Upper lobe of left lung (tissue), 6 donors: ENCODE results near the gene TNFAIP2. TPM values are rescaled to one million over a fixed set of nuclear protein-coding genes. Genes with fewer than 3 reads are reported as not detected.

Experiments
- ATAC-seq, 2 donors: fragments of 200-7000 bp; cut with Tn5 transposase; one replicate each; pipeline ENCODE4 v1.9.1; 2022; ENCODE audit warnings: mild to moderate bottlenecking in 2 of 2, moderate library complexity in 2 of 2; ENCODE audit not compliant: low FRiP score in 2 of 2
- DNase-seq, 2 donors: peaks; one replicate each; pipeline ENCODE4 v3.0.0-alpha.2; 2019 to 2020
- H3K27ac ChIP-seq, 4 donors: fragments of 200-600 bp; sonication (generic); one replicate each; pipeline ENCODE4 v1.5.1; 2016 to 2019
- H3K27me3 ChIP-seq, 4 donors: fragments of 200-600 bp; sonication (generic); one replicate each; pipeline ENCODE4 v1.5.1; 2017 to 2019
- H3K36me3 ChIP-seq, 4 donors: fragments of 200-600 bp; sonication (generic); one replicate each; pipeline ENCODE4 v1.5.1; 2016 to 2019
- H3K4me1 ChIP-seq, 4 donors: fragments of 200-600 bp; sonication (generic); one replicate each; pipeline ENCODE4 v1.5.1; 2018 to 2019
- H3K4me3 ChIP-seq, 4 donors: fragments of 200-600 bp; sonication (generic); one replicate each; pipeline ENCODE4 v1.5.1; 2017 to 2019; ENCODE audit warnings: mild to moderate bottlenecking in 2 of 4, moderate library complexity in 1 of 4
- H3K9me3 ChIP-seq, 4 donors: fragments of 200-600 bp; sonication (generic); one replicate each; pipeline ENCODE4 v1.5.1; 2018 to 2019
- EP300 ChIP-seq, 4 donors: sonication (generic); formaldehyde crosslinking; IDR thresholded peaks; one replicate each; pipeline ENCODE4 v1.5.1; 2017; ENCODE audit warnings: antibody characterized with exemption in 4 of 4, control low read depth in 2 of 4
- POLR2A ChIP-seq, 4 donors: fragments of 450-650 bp; IDR thresholded peaks; one replicate each; pipeline ENCODE4 v1.5.1; 2016 to 2017; ENCODE audit warnings: antibody characterized with exemption in 4 of 4, mild to moderate bottlenecking in 2 of 4
- POLR2AphosphoS5 ChIP-seq, 2 donors: sonication (generic); formaldehyde crosslinking; IDR thresholded peaks; one replicate each; pipeline ENCODE4 v1.5.1; 2017; ENCODE audit warnings: antibody characterized with exemption in 2 of 2
- WGBS, 2 donors: methylation state at CpG; one replicate each; pipeline ENCODE4 v1.1.5; 2017 to 2018; 5-methylcytosine and 5-hydroxymethylcytosine counted together
- total RNA-seq, 6 donors: library from RNA; depleted of rRNA in 4 of 6; stranded (reverse); fragments of >200 nt in 4 of 6; gene quantifications; one replicate each; pipeline versions ENCODE4 v1.1.0 to v1.2.1, GENCODE V29; 2016 to 2021
- TF ChIP-seq, protein P1 (sequence below), 6 experiments: fragments of 450-650 bp in 4 of 6; fragments of 200-600 bp in 2 of 6; sonication (generic) in 2 of 6; IDR thresholded peaks; one replicate each; pipeline ENCODE4 v1.5.1; 2016 to 2019; ENCODE audit warnings: antibody characterized with exemption in 6 of 6
- donor health status: DM: no; HTN: no; CAD: no; lungs with moderate emphysema.
- donor health status: DM: no; HTN: yes; CAD: no; lungs with severe emphysema.

Gene TNFAIP2
- total RNA-seq, result 100 to 1,000 TPM in 4 of 6 donors, 10 to 100 TPM in 2; 51.2 to 542 (median 229) TPM

GRCh38 chr14:103122947-103123633 is at the start of gene TNFAIP2:
TNFAIP2 (plus strand) TSS chr14:103123461; CDS start chr14:103126458, 2,997 bp downstream.
- DNase-seq (peak; percentile 68 to 93), ATAC-seq (peak in 1 of 2 donors; percentile 78)
- Histone ChIP-seq H3K36me3 (no peaks in the 10 kb centered on the region), H3K27ac (peak within 1 kb of the TSS; percentile 87 to 96 (median 92)), H3K4me1 (peaks cover 71 to 92% (median 80%) of the 10 kb centered on the region in 4 donors), H3K27me3 (no peaks in the 10 kb centered on the region), H3K4me3 (peak within 1 kb of the TSS; percentile 52 to 67 (median 60)), H3K9me3 (no peaks in the 10 kb centered on the region)
- TF ChIP-seq POLR2AphosphoS5 (IDR thresholded peaks at IDR 0.05) (peak; percentile 21 to 77), POLR2A (IDR thresholded peaks at IDR 0.05) (peak; percentile 10 to 77 (median 50)), EP300 (IDR thresholded peaks at IDR 0.05) (no peak)
- TF ChIP-seq, protein P1, sequence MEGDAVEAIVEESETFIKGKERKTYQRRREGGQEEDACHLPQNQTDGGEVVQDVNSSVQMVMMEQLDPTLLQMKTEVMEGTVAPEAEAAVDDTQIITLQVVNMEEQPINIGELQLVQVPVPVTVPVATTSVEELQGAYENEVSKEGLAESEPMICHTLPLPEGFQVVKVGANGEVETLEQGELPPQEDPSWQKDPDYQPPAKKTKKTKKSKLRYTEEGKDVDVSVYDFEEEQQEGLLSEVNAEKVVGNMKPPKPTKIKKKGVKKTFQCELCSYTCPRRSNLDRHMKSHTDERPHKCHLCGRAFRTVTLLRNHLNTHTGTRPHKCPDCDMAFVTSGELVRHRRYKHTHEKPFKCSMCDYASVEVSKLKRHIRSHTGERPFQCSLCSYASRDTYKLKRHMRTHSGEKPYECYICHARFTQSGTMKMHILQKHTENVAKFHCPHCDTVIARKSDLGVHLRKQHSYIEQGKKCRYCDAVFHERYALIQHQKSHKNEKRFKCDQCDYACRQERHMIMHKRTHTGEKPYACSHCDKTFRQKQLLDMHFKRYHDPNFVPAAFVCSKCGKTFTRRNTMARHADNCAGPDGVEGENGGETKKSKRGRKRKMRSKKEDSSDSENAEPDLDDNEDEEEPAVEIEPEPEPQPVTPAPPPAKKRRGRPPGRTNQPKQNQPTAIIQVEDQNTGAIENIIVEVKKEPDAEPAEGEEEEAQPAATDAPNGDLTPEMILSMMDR (IDR thresholded peaks at IDR 0.05), result no peak
- WGBS, 2 donors, result 4% methylated on average over 20 of the region's 74 CpGs; no CpG with 5 or more reads in 1 of the 2 donors

DNA sequence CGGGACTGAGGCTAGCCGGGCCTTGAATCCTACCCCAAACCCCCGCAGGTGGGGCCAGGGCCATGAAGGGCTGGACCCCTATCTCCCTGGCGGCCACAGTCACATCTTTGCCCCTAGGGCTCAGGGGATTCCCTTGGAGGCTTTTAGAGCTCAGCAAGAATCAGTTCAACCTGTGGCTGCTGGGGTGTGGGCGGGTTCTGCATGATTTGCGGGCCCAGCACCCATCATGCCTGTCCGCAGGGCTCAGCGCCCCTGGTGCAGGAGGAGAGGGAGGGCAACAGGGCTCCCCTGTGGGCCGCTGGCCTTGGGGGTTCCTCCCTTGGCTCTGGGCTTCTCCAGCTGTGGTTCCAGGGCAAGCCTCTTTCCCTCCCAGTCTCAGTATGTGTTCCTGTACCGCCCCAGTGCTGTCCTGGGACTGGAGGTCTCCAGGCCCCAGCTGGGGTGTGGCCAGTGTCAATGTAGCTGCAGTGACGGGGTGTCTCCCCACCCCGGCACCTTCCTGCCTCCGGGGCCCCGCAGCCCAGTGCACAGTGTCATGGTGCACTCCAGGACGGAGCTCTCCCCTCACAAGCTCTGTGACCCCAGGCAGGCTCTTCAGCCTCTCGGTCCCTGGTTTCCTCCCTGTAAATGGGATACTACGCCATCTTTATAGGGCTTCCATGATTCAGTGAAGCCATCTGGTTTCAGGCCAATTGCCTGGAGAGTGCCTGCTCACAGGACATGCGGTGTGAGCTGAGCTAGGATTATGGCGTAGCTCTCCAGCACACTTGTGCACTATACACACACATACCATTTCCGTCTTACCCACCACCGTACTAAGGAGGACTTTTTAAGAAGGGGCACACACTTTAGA is 49.2 kb upstream of the TNFAIP2 start:
- peak in 1 of 2 donors; percentile 7 for ATAC-seq

DNA sequence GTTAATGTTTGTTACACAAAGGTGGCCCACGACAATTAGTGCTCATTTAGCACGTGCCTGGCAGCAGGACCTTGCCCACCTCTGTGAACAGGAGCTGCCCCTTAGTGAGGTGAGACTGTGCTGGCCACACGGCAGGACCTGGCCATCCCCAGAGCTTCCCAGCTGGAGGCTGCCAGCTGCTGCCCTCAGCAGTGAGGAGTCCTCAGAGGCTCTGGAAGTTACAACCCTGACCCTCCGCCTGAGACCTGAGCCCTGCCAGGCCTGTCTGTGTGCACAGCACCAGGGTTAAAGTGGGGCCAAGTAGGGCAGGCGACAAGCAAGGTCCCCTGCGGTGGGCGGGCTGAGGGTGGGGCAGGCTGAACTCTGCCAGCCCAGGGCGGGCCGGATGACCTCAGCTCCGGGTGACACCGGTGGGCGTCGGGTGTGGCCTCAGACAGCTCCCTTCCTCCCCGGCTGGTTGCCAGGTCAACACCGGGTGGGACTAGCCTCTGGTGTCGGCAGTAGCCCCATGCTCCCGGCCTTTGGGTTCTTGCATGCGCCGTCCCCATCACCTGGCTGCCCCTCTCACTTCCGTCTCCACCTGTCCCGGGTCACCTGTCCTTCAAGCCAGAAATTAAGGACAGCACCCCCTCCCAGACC is 48.4 kb upstream of the TNFAIP2 start:
- H3K27ac ChIP-seq, result peak overlapping the region; percentile 75 to 91 (median 82)
- WGBS, 2 donors, result 13 to 33% methylated on average over 3 to 18 of the region's 21 CpGs
- H3K9me3 ChIP-seq, result no peaks in the 10 kb centered on the region
- no peaks in the 10 kb centered on the region for H3K27me3 ChIP-seq
- H3K4me3 ChIP-seq, result peak overlapping the region in 3 of 4 donors; percentile 40 to 50 (median 49)
- peaks cover 17 to 47% (median 22%) of the 10 kb centered on the region in 4 donors for H3K4me1 ChIP-seq
- ATAC-seq (peak; percentile 73), DNase-seq (peak; percentile 80 to 94)
- TF ChIP-seq POLR2A (IDR thresholded peaks at IDR 0.05) (peak in 1 of 4 donors; percentile 5), EP300 (IDR thresholded peaks at IDR 0.05) (peak in 2 of 4 donors; percentile 29 to 88), POLR2AphosphoS5 (IDR thresholded peaks at IDR 0.05) (peak; percentile 33 to 60)
- TF ChIP-seq, protein P1 (IDR thresholded peaks at IDR 0.05), result no peak
- no peaks in the 10 kb centered on the region for H3K36me3 ChIP-seq

More for the DNA sequence above, 49.2 kb upstream of the TNFAIP2 start:
- TF ChIP-seq POLR2AphosphoS5 (IDR thresholded peaks at IDR 0.05) (no peak), POLR2A (IDR thresholded peaks at IDR 0.05) (no peak), EP300 (IDR thresholded peaks at IDR 0.05) (no peak)
- TF ChIP-seq, protein P1 (IDR thresholded peaks at IDR 0.05), result no peak
- H3K36me3 ChIP-seq, result no peaks in the 10 kb centered on the region
- H3K9me3 ChIP-seq, result no peaks in the 10 kb centered on the region
- peak overlapping the region; percentile 75 to 91 (median 82) for H3K27ac ChIP-seq
- WGBS, 2 donors, result 79 to 84% methylated on average over 13 to 18 of the region's 21 CpGs
- no peak overlapping the region for H3K4me3 ChIP-seq
- H3K27me3 ChIP-seq, result no peaks in the 10 kb centered on the region
- peaks cover 17 to 47% (median 22%) of the 10 kb centered on the region in 4 donors for H3K4me1 ChIP-seq
- peak in 1 of 2 donors; percentile 62 for DNase-seq

DNA sequence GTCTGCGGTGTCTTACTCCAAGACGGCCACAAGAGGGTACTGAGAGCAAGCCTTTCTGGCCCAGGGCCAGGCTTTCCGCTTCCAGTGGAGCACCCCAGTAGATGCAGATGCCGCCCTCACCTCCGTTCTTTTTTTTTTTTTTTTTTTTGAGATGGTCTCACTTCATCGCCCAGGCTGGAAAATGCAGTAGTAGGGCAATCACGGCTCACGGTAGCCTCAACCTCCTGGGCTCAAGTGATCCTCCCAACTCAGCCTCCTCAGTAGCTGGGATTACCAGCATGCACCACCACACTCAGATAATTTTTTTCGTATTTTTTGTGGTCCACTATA is 44.9 kb upstream of the TNFAIP2 start:
- ATAC-seq, result peak; percentile 51 to 72
- 12% methylated on average over 9 of the region's 9 CpGs for WGBS, 2 donors

More for the DNA sequence above, 44.9 kb upstream of the TNFAIP2 start:
- Histone ChIP-seq H3K4me1 (peaks cover 9 to 27% (median 18%) of the 10 kb centered on the region in 4 donors), H3K36me3 (no peaks in the 10 kb centered on the region), H3K9me3 (no peaks in the 10 kb centered on the region), H3K27ac (no peak overlapping the region), H3K27me3 (no peaks in the 10 kb centered on the region), H3K4me3 (no peak overlapping the region)
- DNase-seq, result peak in 1 of 2 donors; percentile 91
- no peak for TF ChIP-seq EP300 (IDR thresholded peaks at IDR 0.05)
- TF ChIP-seq, protein P1 (IDR thresholded peaks at IDR 0.05), result peak; percentile 65 to 83 (median 72)
- TF ChIP-seq POLR2A (IDR thresholded peaks at IDR 0.05), result no peak
- TF ChIP-seq POLR2AphosphoS5 (IDR thresholded peaks at IDR 0.05), result peak in 1 of 2 donors; percentile 42
